ENCODE data around the gene MFNG.

DNA sequence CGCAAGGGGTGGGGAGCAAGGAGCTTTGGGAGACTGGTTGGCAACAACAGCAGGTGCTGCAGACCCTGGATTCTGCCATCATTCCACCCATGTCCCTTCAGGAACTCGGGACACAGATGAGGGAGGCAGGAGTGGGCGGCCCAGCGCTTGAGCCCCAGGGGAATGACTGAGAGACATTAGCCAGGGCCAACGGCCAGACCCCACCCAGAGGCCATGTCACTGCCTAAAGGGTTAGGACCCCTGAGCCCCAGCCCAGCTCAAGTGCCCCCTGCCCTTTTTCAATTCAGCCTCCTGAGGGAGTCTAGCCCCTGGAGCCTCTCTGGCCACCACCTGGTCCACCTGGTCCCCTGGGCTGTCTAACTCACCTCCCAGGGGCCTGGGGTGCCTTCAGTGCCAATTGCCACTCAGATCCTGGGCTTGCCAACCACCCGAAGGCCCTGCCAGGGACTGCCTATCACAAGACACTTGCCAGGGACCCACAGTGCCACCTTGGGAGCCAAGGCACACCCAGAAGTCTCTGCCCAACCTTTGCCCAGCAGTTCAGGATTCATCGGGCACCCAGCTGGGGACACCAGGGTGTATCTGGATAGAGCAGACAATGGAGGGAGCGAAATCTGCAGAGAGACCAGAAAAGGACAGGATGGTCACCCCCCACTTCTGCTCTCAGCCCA is 16.6 kb downstream of the MFNG start:
- TF ChIP-seq, protein P1, sequence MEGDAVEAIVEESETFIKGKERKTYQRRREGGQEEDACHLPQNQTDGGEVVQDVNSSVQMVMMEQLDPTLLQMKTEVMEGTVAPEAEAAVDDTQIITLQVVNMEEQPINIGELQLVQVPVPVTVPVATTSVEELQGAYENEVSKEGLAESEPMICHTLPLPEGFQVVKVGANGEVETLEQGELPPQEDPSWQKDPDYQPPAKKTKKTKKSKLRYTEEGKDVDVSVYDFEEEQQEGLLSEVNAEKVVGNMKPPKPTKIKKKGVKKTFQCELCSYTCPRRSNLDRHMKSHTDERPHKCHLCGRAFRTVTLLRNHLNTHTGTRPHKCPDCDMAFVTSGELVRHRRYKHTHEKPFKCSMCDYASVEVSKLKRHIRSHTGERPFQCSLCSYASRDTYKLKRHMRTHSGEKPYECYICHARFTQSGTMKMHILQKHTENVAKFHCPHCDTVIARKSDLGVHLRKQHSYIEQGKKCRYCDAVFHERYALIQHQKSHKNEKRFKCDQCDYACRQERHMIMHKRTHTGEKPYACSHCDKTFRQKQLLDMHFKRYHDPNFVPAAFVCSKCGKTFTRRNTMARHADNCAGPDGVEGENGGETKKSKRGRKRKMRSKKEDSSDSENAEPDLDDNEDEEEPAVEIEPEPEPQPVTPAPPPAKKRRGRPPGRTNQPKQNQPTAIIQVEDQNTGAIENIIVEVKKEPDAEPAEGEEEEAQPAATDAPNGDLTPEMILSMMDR (conservative IDR thresholded peaks at IDR 0.05; ENCODE audit: low read length): no peak
- TF ChIP-seq EZH2phosphoT487 (IDR thresholded peaks at IDR 0.05; ENCODE audit: borderline replicate concordance, low read depth, low read length): no peak
